Heart left ventricle (tissue), 16 donors: ENCODE results near the gene ALAS1. TPM values are rescaled to one million over a fixed set of nuclear protein-coding genes. Genes with fewer than 3 reads are reported as not detected.

ENCODE experiments used
- ATAC-seq, 4 donors: fragments of 200-7000 bp; cut with Tn5 transposase; one replicate each; pipeline ENCODE4 v1.9.1; 2020 to 2022; ENCODE audit warnings: moderate library complexity in 4 of 4, mild to moderate bottlenecking in 3 of 4, moderate number of reproducible peaks in 1 of 4
- DNase-seq, 5 donors: peaks; one replicate each; pipeline ENCODE4 v3.0.0-alpha.2; 2020
- H3K27ac ChIP-seq, 12 donors: fragments of 200-600 bp; sonication (generic) in 4 of 12; one replicate each; pipeline versions ENCODE4 v1.5.0 to v1.8.0; 2016 to 2022; ENCODE audit warnings: mild to moderate bottlenecking in 2 of 12
- H3K27me3 ChIP-seq, 9 donors: fragments of 200-600 bp; sonication (generic) in 2 of 9; one replicate each; pipeline versions ENCODE4 v1.5.1 to v1.8.0; 2016 to 2022; ENCODE audit warnings: mild to moderate bottlenecking in 3 of 9
- H3K36me3 ChIP-seq, 9 donors: fragments of 200-600 bp; sonication (generic) in 2 of 9; one replicate each; pipeline versions ENCODE4 v1.5.0 to v1.8.0; 2018 to 2022; ENCODE audit warnings: mild to moderate bottlenecking in 2 of 9
- H3K4me1 ChIP-seq, 12 donors: fragments of 200-600 bp; sonication (generic) in 4 of 12; one replicate each; pipeline versions ENCODE4 v1.5.0 to v1.8.0; 2016 to 2022; ENCODE audit warnings: mild to moderate bottlenecking in 3 of 12
- H3K4me3 ChIP-seq, 12 donors: fragments of 200-600 bp; sonication (generic) in 4 of 12; one replicate each; pipeline versions ENCODE4 v1.5.0 to v1.8.0; 2017 to 2022; ENCODE audit warnings: mild to moderate bottlenecking in 9 of 12, moderate library complexity in 4 of 12
- H3K9me3 ChIP-seq, 12 donors: fragments of 200-600 bp; sonication (generic) in 4 of 12; one replicate each; pipeline versions ENCODE4 v1.5.0 to v1.8.0; 2016 to 2022; ENCODE audit warnings: mild to moderate bottlenecking in 1 of 12
- POLR2A ChIP-seq, 2 donors: fragments of 450-650 bp; IDR thresholded peaks; one replicate each; pipeline ENCODE4 v1.6.1; 2017; ENCODE audit warnings: antibody characterized with exemption in 2 of 2, mild to moderate bottlenecking in 2 of 2, moderate library complexity in 2 of 2
- WGBS, 4 donors: extraction: QIAGEN DNeasy Blood & Tissue Kit in 2 of 4; methylation state at CpG; one replicate each; pipeline versions ENCODE4 v1.1.5 to v1.1.7; 2013 to 2018; 5-methylcytosine and 5-hydroxymethylcytosine counted together
- intact Hi-C, 10 donors: fragments of 100-400 bp; cut with DNase I; formaldehyde crosslinking; loops; one replicate each; pipeline versions ENCODE4 v1.11.1 to v1.14.2; 2022
- polyA plus RNA-seq, 2 donors: library from polyadenylated mRNA; stranded (reverse); fragments of 200-250 nt; gene quantifications; one replicate each; pipeline ENCODE4 v1.2.3, GENCODE V29; 2013
- total RNA-seq, 9 donors: library from RNA; depleted of rRNA in 2 of 9; stranded (reverse); fragments of >200 nt in 2 of 9; fragmentation: NEBNext Ultra II Directional in 3 of 9; extraction: Animal tissue kit (Norgen Biotek cat#: 25700) in 3 of 9; gene quantifications; one replicate each; pipeline versions ENCODE4 v1.1.0 to v1.2.4, GENCODE V29; 2016 to 2023
- TF ChIP-seq, protein P1 (sequence below), 12 donors: fragments of 200-600 bp; sonication (generic) in 4 of 12; IDR thresholded peaks; one replicate each; pipeline versions ENCODE4 v1.5.0 to v1.8.0; 2018 to 2022; ENCODE audit warnings: antibody characterized with exemption in 12 of 12, mild to moderate bottlenecking in 5 of 12
- donor health status: ischemic (EF 13 %, LVEDD 7.1; RV severe dilation, severe dysfunction).
- donor health status: healthy with polysubstance abuse.
- donor health status: DM: no; HTN: yes; CAD: no.
- donor health status: DM: no; HTN: no; CAD: no.
- donor health status: ischemic (EF 25% LVEDD 6.9; RV normal size, moderate dysfunction).
- donor health status: ischemic (EF 25% LVEDD 5.7; RV mildly dilated, moderate dysfunction).
- donor health status: healthy.
- donor health status: DM: yes; HTN: yes; CAD: no.
- donor health status: ischemic (EF 35%, LVEDD 5.7; RV mildly dilated, moderate dysfunction).
- donor health status: nonischemic (EF 11% LVEDD 7.7; RV severe dilation, severe dysfunction).
- donor health status: DM: yes; HTN: yes; CAD: no.
- donor health status: PGD.
- donor health status: ischemic (EF 29% LVEDD 5.4; RV normal size, mild dysfunction).
- donor health status: nonischemic (EF 23%, LVEDD 6.1; RV moderate dilation, normal function).

Gene ALAS1
- total and polyA plus RNA-seq, 11 donors = 77.9 to 213 (median 132) TPM

DNA sequence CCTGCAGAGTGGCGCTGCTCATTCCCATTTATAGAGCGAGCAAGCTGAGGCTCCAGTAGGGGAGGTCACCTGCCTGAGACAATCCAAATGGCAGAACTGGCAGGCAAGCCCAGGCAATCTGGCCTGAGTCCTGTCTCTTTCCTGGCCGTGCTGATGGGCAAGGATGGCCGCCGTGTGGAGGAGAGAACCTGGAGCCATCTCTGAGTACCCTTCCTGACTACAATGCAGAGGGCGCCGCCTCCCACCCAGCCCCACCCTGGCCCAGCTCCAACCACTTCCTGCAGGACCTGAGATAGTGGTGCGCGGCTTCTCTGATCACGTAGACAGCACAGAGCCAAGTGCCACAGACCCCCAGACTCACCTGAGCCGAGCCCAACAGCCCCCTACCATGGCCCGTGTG, 20.5 kb downstream of the ALAS1 start:
- intact Hi-C loops = loop anchor here in 2 of 10 donors (5.0 kb wide), 2 partner anchors 66 to 216 kb away; partner anchors contain the start of gene POC1A (in 2 of the 2)
- TF ChIP-seq POLR2A (IDR thresholded peaks at IDR 0.05) = no peak
- TF ChIP-seq, protein P1, sequence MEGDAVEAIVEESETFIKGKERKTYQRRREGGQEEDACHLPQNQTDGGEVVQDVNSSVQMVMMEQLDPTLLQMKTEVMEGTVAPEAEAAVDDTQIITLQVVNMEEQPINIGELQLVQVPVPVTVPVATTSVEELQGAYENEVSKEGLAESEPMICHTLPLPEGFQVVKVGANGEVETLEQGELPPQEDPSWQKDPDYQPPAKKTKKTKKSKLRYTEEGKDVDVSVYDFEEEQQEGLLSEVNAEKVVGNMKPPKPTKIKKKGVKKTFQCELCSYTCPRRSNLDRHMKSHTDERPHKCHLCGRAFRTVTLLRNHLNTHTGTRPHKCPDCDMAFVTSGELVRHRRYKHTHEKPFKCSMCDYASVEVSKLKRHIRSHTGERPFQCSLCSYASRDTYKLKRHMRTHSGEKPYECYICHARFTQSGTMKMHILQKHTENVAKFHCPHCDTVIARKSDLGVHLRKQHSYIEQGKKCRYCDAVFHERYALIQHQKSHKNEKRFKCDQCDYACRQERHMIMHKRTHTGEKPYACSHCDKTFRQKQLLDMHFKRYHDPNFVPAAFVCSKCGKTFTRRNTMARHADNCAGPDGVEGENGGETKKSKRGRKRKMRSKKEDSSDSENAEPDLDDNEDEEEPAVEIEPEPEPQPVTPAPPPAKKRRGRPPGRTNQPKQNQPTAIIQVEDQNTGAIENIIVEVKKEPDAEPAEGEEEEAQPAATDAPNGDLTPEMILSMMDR (IDR thresholded peaks at IDR 0.05) = no peak
- ATAC-seq = peak in 1 of 4 donors; percentile 15
- peaks cover 5 to 64% (median 40%) of the 10 kb centered on the region in 12 donors for H3K4me1 ChIP-seq
- WGBS, 4 donors = 52 to 66% (median 59%) methylated on average over 10 to 12 of the region's 12 CpGs
- peaks cover 0 to 26% (median 24%) of the 10 kb centered on the region in 9 donors for H3K36me3 ChIP-seq
- no peaks in the 10 kb centered on the region for H3K9me3 ChIP-seq
- peak overlapping the region; percentile 59 to 92 (median 81) for H3K27ac ChIP-seq
- no peak for DNase-seq
- no peaks in the 10 kb centered on the region for H3K27me3 ChIP-seq
- peak overlapping the region in 9 of 12 donors; percentile 14 to 40 (median 25) for H3K4me3 ChIP-seq

DNA sequence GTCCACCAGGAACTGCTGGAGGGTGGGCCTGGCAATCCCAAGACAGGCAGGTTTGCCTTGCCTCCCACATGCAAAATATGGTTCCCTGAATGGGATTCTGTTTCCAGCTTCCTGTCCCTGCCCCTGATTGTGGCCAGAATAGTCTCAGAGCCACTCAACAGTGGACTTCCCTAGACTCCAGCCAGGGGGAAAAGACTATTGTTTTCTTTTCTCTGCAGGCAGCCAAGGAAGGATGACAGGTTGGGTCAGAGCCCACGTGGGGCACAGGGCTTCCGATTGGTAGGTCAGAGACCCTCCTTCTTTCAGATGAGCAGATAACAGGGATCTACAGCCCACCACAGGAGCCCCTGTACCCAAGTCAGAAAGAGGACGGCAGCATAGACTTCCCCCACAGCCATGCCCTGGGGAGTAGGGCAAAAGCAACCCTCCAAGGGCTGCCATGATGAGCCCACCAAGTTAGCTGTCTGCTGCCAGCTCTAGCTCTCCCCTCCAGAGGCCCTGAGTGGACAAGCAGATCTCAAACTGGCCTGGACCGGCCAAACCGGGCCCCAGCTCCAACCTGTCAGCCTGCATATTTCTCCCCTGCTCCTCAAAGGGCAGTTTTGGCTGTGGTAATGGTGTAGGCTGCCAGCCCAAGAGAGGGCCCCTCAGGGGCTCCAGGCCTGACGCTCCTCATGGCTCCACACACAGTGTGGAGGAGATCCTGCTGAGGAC, 21.1 kb downstream of the ALAS1 start:
- no peaks in the 10 kb centered on the region for H3K27me3 ChIP-seq
- no peaks in the 10 kb centered on the region for H3K9me3 ChIP-seq
- peak overlapping the region in 6 of 12 donors; percentile 15 to 40 (median 28) for H3K4me3 ChIP-seq
- peak in 2 of 5 donors; percentile 11 to 36 for DNase-seq
- peak; percentile 14 to 51 (median 26) for ATAC-seq
- H3K27ac ChIP-seq = peak overlapping the region; percentile 59 to 92 (median 81)
- WGBS, 4 donors = 49 to 64% (median 53%) methylated on average over 5 to 6 of the region's 6 CpGs
- intact Hi-C loops = loop anchor here in 2 of 10 donors (1.0 to 5.0 kb wide), 3 partner anchors 37 to 217 kb away; partner anchors contain the start of gene POC1A (in 2 of the 2)
- H3K4me1 ChIP-seq = peaks cover 5 to 64% (median 40%) of the 10 kb centered on the region in 12 donors
- H3K36me3 ChIP-seq = peaks cover 0 to 20% (median 18%) of the 10 kb centered on the region in 9 donors
- TF ChIP-seq, protein P1 (IDR thresholded peaks at IDR 0.05) = peak in 3 of 12 donors; percentile 16 to 25 (median 25)
- peak in 1 of 2 donors; percentile 14 for TF ChIP-seq POLR2A (IDR thresholded peaks at IDR 0.05)

DNA sequence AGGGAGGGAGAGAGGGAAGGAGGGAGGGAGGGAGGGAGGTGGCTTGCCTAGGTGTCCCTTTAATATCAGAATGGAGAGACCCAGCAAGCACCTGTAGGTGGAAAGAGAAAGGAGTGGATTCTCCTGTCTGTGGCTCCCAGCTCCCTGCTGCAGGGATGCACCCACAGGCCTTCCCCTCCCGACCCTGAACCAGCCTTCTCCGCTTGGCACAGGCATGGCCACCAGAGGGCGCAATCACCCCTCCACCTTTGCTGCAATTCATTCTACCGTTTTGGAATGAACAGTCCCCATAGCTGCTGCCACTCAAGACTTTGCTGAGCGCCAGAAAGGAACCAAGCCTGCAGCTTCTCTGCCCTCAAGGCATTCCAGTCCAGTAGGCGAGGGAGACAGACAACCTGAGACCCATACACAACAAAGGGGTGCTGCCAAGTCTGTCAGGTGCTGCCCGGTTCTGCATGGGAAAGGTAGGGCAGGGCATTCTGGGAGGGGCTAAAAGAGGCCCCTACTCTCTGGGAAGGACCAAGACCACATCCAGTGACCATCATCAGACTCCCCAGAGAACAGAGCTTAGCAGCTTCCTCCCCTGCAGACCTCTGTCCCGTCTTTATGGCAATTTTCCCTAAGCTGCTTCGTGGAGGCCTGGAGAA, 22.5 kb downstream of the ALAS1 start:
- no peaks in the 10 kb centered on the region for H3K27me3 ChIP-seq
- intact Hi-C loops = loop anchor here in 8 of 10 donors (1.0 to 5.0 kb wide), 4 partner anchors 117 to 122 kb away; no protein-coding TSS in a partner anchor
- no peak overlapping the region for H3K27ac ChIP-seq
- no peaks in the 10 kb centered on the region for H3K9me3 ChIP-seq
- WGBS, 4 donors = 33 to 37% (median 34%) methylated on average over 7 to 9 of the region's 9 CpGs
- H3K36me3 ChIP-seq = peaks cover 0 to 6% (median 4%) of the 10 kb centered on the region in 9 donors
- DNase-seq (peak; percentile 78 to 92 (median 86)), ATAC-seq (peak in 3 of 4 donors; percentile 60 to 68 (median 63))
- peaks cover 5 to 64% (median 40%) of the 10 kb centered on the region in 12 donors for H3K4me1 ChIP-seq
- H3K4me3 ChIP-seq = no peak overlapping the region
- TF ChIP-seq POLR2A (IDR thresholded peaks at IDR 0.05) = no peak
- TF ChIP-seq, protein P1 (IDR thresholded peaks at IDR 0.05) = peak; percentile 85 to 93 (median 90)
